PC-3 (cell line): Measurements from ENCODE around the gene SLC4A2. TPM values are rescaled to one million over a fixed set of nuclear protein-coding genes. Genes with fewer than 3 reads are reported as not detected.

Experiments
- ATAC-seq: fragments of 200-7000 bp; cut with Tn5 transposase; 2 replicates; pipeline ENCODE4 v1.9.1; 2020; ENCODE audit warnings: mild to moderate bottlenecking, moderate library complexity
- BruUV-seq: library from RNA; stranded (reverse); fragments of 400-500 nt; replicated peaks from 2 replicates; lab custom pipeline; 2021; lab: Mats Ljungman, UMichigan
- CTCF ChIA-PET: fragments of 300-600 bp; sonication (Branson Sonifier 250); formaldehyde crosslinking; loops from one replicate; lab custom pipeline; 2022; ENCODE audit warnings: antibody characterized with exemption; lab: Charles Lee
- POLR2A ChIA-PET: fragments of 300-600 bp; sonication (Branson Sonifier 250); formaldehyde crosslinking; loops from one replicate; lab custom pipeline; 2022; ENCODE audit warnings: antibody characterized with exemption; ENCODE audit not compliant: unreplicated experiment; lab: Charles Lee
- DNase-seq: peaks from one replicate; pipeline ENCODE4 v3.0.0-alpha.2; 2015
- H2AFZ ChIP-seq: fragments of 300-600 bp; sonication (generic); 2 replicates; pipeline ENCODE4 v1.6.0; 2016; ENCODE audit warnings: antibody characterized with exemption, low read length
- H3F3A ChIP-seq: fragments of 300-600 bp; sonication (generic); one replicate; pipeline ENCODE4 v1.6.0; 2017; ENCODE audit warnings: antibody characterized with exemption, low read length, control low read depth, mild to moderate bottlenecking; ENCODE audit not compliant: unreplicated experiment
- H3K27ac ChIP-seq: fragments of 300-600 bp; sonication (generic); 2 replicates; pipeline ENCODE4 v1.5.1; 2016; ENCODE audit warnings: mild to moderate bottlenecking, low read length
- H3K27me3 ChIP-seq: fragments of 300-600 bp; sonication (generic); 2 replicates; pipeline ENCODE4 v1.6.1; 2016; ENCODE audit warnings: low read length, mixed read lengths
- H3K36me3 ChIP-seq: fragments of 300-600 bp; sonication (generic); 2 replicates; pipeline ENCODE4 v1.6.1; 2016; ENCODE audit warnings: low read depth, mixed run types, low read length, mixed read lengths
- H3K4me1 ChIP-seq: fragments of 300-600 bp; sonication (generic); 2 replicates; pipeline ENCODE4 v1.5.1; 2016; ENCODE audit warnings: low read length; ENCODE audit not compliant: insufficient read depth
- H3K4me2 ChIP-seq: fragments of 300-600 bp; sonication (generic); 2 replicates; pipeline ENCODE4 v1.6.0; 2016; ENCODE audit warnings: low read length
- H3K4me3 ChIP-seq: fragments of 300-600 bp; sonication (generic); 2 replicates; pipeline ENCODE4 v1.5.1; 2016; ENCODE audit warnings: mild to moderate bottlenecking, low read length, mixed read lengths
- H3K79me2 ChIP-seq: fragments of 300-600 bp; sonication (generic); 2 replicates; pipeline ENCODE4 v1.6.1; 2017; ENCODE audit warnings: low read length, mixed read lengths
- H3K9ac ChIP-seq: fragments of 300-600 bp; sonication (generic); 2 replicates; pipeline ENCODE4 v1.6.0; 2016; ENCODE audit warnings: mild to moderate bottlenecking, low read length
- H3K9me2 ChIP-seq: fragments of 300-600 bp; sonication (generic); replicated peaks from 2 replicates; pipeline ENCODE4 v1.6.1; 2016; ENCODE audit warnings: mixed run types, low read length, mixed read lengths
- H3K9me3 ChIP-seq: fragments of 300-600 bp; sonication (generic); 2 replicates; pipeline ENCODE4 v1.6.1; 2016; ENCODE audit warnings: low read length, mixed read lengths
- H4K20me1 ChIP-seq: fragments of 300-600 bp; sonication (generic); 2 replicates; pipeline ENCODE4 v1.6.1; 2016; ENCODE audit warnings: low read length, mixed read lengths
- CTCF ChIP-seq: fragments of 300-600 bp; sonication (generic); conservative IDR thresholded peaks from 2 replicates; pipeline ENCODE4 v1.5.1; 2017; ENCODE audit warnings: antibody characterized with exemption, low read depth, mild to moderate bottlenecking, low read length
- EZH2 ChIP-seq: fragments of 300-600 bp; sonication (generic); IDR thresholded peaks from one replicate; pipeline ENCODE4 v1.6.1; 2017; ENCODE audit warnings: antibody characterized with exemption, mild to moderate bottlenecking, low read length; ENCODE audit not compliant: unreplicated experiment
- EZH2phosphoT487 ChIP-seq: fragments of 300-600 bp; sonication (generic); IDR thresholded peaks from 2 replicates; pipeline ENCODE4 v1.6.1; 2018; ENCODE audit warnings: mild to moderate bottlenecking, antibody characterized with exemption, low read length, borderline replicate concordance
- intact Hi-C: fragments of 100-400 bp; cut with micrococcal nuclease; formaldehyde crosslinking; loops from 2 replicates; pipeline ENCODE4 v1.9.0; 2023
- total RNA-seq: library from RNA; depleted of rRNA; stranded (reverse); fragments of >200 nt; gene quantifications from 2 replicates; pipeline ENCODE4 v1.2.3, GENCODE V29; 2014

Gene SLC4A2
- total RNA-seq, 1 experiment from 2014 or later: 284 TPM

- Histone ChIP-seq H3K4me2 (peak overlapping the region; percentile 78), H3K27me3 (no peaks in the 10 kb centered on the region), H4K20me1 (peaks cover 23% of the 10 kb centered on the region; the same call in 1 of the 2 replicates), H3K27ac (no peak overlapping the region), H3F3A (peaks cover 7% of the 10 kb centered on the region), H3K9ac (no peak overlapping the region), H3K9me2 (no peaks in the 10 kb centered on the region), H3K79me2 (peaks cover 42% of the 10 kb centered on the region), H2AFZ (no peak overlapping the region), H3K4me1 (peaks cover 28% of the 10 kb centered on the region), H3K36me3 (no peaks in the 10 kb centered on the region), H3K4me3 (peak overlapping the region; percentile 53), H3K9me3 (no peaks in the 10 kb centered on the region)
- peak; percentile 73 for DNase-seq
- intact Hi-C loops: loop anchor here (10.0 kb wide), 1 partner anchor 141 kb away; the partner anchor contains the start of gene KCNH2
- POLR2A ChIA-PET: interaction anchor here (0.6 kb wide), 1 partner anchor 57 kb away, joined by 3 read pairs; no protein-coding TSS in a partner anchor
- no TSS peak for BruUV-seq
- CTCF ChIA-PET: interaction anchor here (0.7 to 1.0 kb wide), 2 partner anchors 23 to 150 kb away, joined by 3 read pairs; no protein-coding TSS in a partner anchor
- TF ChIP-seq CTCF: no peak
- no peak for TF ChIP-seq EZH2phosphoT487
- TF ChIP-seq EZH2: no peak
- ATAC-seq: peak; percentile 55
Measured at GRCh38 chr7:151115836-151116418, 56.5 kb downstream of the SLC4A2 start.

- peaks cover 20% of the 10 kb centered on the region; the same call in 1 of the 2 replicates for H4K20me1 ChIP-seq
- H2AFZ ChIP-seq: no peak overlapping the region
- ChIA-PET POLR2A (no interaction called here), CTCF (interaction anchor here (1.0 kb wide), 1 partner anchor 151 kb away, joined by 3 read pairs; no protein-coding TSS in a partner anchor)
- ATAC-seq (no peak), DNase-seq (no peak)
- peaks cover 34% of the 10 kb centered on the region for H3K79me2 ChIP-seq
- H3K36me3 ChIP-seq: no peaks in the 10 kb centered on the region
- H3K9ac ChIP-seq: no peak overlapping the region
- BruUV-seq: no TSS peak
- no peak overlapping the region for H3K27ac ChIP-seq
- H3K9me2 ChIP-seq: no peaks in the 10 kb centered on the region
- TF ChIP-seq EZH2 (no peak), EZH2phosphoT487 (no peak), CTCF (no peak)
- H3K9me3 ChIP-seq: no peaks in the 10 kb centered on the region
- intact Hi-C loops: loop anchor here (10.0 kb wide), 1 partner anchor 142 kb away; the partner anchor contains the start of gene KCNH2
- H3K4me3 ChIP-seq: no peak overlapping the region
- peak overlapping the region; percentile 78 for H3K4me2 ChIP-seq
- peaks cover 7% of the 10 kb centered on the region for H3F3A ChIP-seq
- no peaks in the 10 kb centered on the region for H3K27me3 ChIP-seq
- peaks cover 28% of the 10 kb centered on the region for H3K4me1 ChIP-seq
Measured at GRCh38 chr7:151116603-151117440, 57.4 kb downstream of the SLC4A2 start.
